Stomach (tissue), 9 donors: ENCODE results near the gene GPR135. TPM values are rescaled to one million over a fixed set of nuclear protein-coding genes. Genes with fewer than 3 reads are reported as not detected.
A peak's percentile ranks its signal among the peaks of the same experiment; 100 is the strongest.

ENCODE experiments used
- DNase-seq, 2 donors: peaks; one replicate each; pipeline versions ENCODE4 v3.0.0 to v3.0.0-alpha.2; 2013 to 2019
- H3K27ac ChIP-seq, 5 donors: fragments of 200-600 bp in 4 of 5; sonication (generic) in 4 of 5; one replicate each; pipeline ENCODE4 v1.5.1; 2013 to 2019; ENCODE audit warnings: mild to moderate bottlenecking in 1 of 5, moderate library complexity in 1 of 5
- H3K27me3 ChIP-seq, 3 donors: fragments of 200-600 bp; sonication (generic); one replicate each; pipeline ENCODE4 v1.5.1; 2017 to 2019; ENCODE audit warnings: mixed run types in 1 of 3
- H3K36me3 ChIP-seq, 4 donors: fragments of 200-600 bp; sonication (generic); 1 replicate in 3 of 4; 2 replicates in 1 of 4; pipeline ENCODE4 v1.5.1; 2016 to 2019
- H3K4me1 ChIP-seq, 4 donors: fragments of 200-600 bp; sonication (generic); one replicate each; pipeline ENCODE4 v1.5.1; 2016 to 2019
- H3K4me3 ChIP-seq, 4 donors: fragments of 200-600 bp; sonication (generic) in 3 of 4; one replicate each; pipeline ENCODE4 v1.5.1; 2016 to 2019; ENCODE audit warnings: mild to moderate bottlenecking in 1 of 4
- H3K9me3 ChIP-seq, 4 donors: fragments of 200-600 bp; sonication (generic); one replicate each; pipeline ENCODE4 v1.5.1; 2016 to 2019
- EP300 ChIP-seq: sonication (generic); formaldehyde crosslinking; IDR thresholded peaks from one replicate; pipeline ENCODE4 v1.6.1; 2017; ENCODE audit warnings: antibody characterized with exemption
- POLR2A ChIP-seq, 4 donors: fragments of 450-650 bp; IDR thresholded peaks; one replicate each; pipeline ENCODE4 v1.6.1; 2016; ENCODE audit warnings: antibody characterized with exemption in 4 of 4, control low read depth in 2 of 4, mild to moderate bottlenecking in 1 of 4, moderate library complexity in 1 of 4
- POLR2AphosphoS5 ChIP-seq, 3 donors: sonication (generic); formaldehyde crosslinking; IDR thresholded peaks; one replicate each; pipeline ENCODE4 v1.6.1; 2016; ENCODE audit warnings: antibody characterized with exemption in 3 of 3
- WGBS, 5 donors: extraction: QIAGEN DNeasy Blood & Tissue Kit in 3 of 5; methylation state at CpG; one replicate each; pipeline versions ENCODE4 v1.1.5 to v1.1.7; 2013 to 2018; 5-methylcytosine and 5-hydroxymethylcytosine counted together
- intact Hi-C: fragments of 100-400 bp; cut with DNase I; formaldehyde crosslinking; loops from one replicate; pipeline ENCODE4 v1.15.1; 2023; ENCODE audit warnings: low total_unique reads
- polyA plus RNA-seq, 3 donors: library from polyadenylated mRNA; stranded (reverse); fragments of 200-250 nt; gene quantifications; one replicate each; pipeline ENCODE4 v1.2.3, GENCODE V29; 2013
- total RNA-seq, 5 donors: library from RNA; depleted of rRNA; stranded (reverse); fragments of >200 nt; gene quantifications; one replicate each; pipeline versions ENCODE4 v1.1.0 to v1.2.3, GENCODE V29; 2014 to 2016
- TF ChIP-seq, protein P1 (sequence below), 7 experiments: fragments of 450-650 bp in 4 of 7; fragments of 200-600 bp in 3 of 7; sonication (generic) in 3 of 7; IDR thresholded peaks; one replicate each; pipeline ENCODE4 v1.5.1; 2016 to 2019; ENCODE audit warnings: antibody characterized with exemption in 7 of 7, control low read depth in 2 of 7, mild to moderate bottlenecking in 1 of 7
- donor health status: healthy with polysubstance abuse.
- donor health status: Bipolar disorder and iron deficiency.
- donor health status: healthy.

Gene GPR135
- total and polyA plus RNA-seq, 8 donors = 0.15 to 5.5 (median 0.87) TPM

DNA sequence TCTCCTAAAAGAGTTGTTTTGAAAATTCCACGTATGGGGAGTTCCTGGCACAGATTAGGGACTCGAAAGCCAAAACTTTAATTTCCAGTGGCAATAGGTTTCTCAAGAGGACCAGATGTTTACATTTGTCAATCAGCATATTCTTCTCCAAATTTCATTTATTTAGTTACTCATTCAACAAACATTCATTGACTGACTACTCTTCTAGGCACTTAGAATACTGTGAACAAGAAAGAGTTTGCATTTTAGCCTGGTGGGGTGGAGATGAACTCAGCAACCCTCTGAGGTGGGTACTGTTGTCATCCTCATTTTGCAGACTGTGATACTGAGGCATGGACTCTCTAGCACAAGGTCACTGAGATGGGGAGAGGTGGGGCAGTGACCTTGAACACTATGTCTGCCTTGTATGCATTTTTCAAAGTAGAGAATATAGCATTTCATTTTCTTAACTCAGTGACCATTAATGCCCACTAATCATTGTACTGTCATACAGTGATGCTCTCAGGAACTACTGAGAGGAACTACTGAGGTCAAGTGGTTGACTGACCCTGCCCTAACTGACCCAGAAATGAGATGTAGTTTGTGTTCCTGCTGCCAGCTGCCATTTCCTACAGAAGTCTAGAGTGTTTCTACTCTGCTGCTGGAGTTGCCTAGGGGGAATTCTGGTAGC lies 16.8 kb upstream of the GPR135 start:
- peaks cover 0 to 15% (median 9%) of the 10 kb centered on the region in 4 donors for H3K36me3 ChIP-seq
- TF ChIP-seq POLR2A (IDR thresholded peaks at IDR 0.05) = no peak
- TF ChIP-seq POLR2AphosphoS5 (IDR thresholded peaks at IDR 0.05) = peak in 1 of 3 donors; percentile 15
- H3K27me3 ChIP-seq = no peaks in the 10 kb centered on the region
- H3K4me3 ChIP-seq = peak overlapping the region; percentile 75 to 88 (median 85)
- peak in 1 of 2 donors; percentile 23 for DNase-seq
- 37 to 57% (median 42%) methylated on average over 2 of the region's 2 CpGs for WGBS, 5 donors
- no peaks in the 10 kb centered on the region for H3K9me3 ChIP-seq
- peaks cover 41 to 62% (median 51%) of the 10 kb centered on the region in 4 donors for H3K4me1 ChIP-seq
- intact Hi-C loops = no loop called here
- peak overlapping the region; percentile 21 to 95 (median 93) for H3K27ac ChIP-seq

DNA sequence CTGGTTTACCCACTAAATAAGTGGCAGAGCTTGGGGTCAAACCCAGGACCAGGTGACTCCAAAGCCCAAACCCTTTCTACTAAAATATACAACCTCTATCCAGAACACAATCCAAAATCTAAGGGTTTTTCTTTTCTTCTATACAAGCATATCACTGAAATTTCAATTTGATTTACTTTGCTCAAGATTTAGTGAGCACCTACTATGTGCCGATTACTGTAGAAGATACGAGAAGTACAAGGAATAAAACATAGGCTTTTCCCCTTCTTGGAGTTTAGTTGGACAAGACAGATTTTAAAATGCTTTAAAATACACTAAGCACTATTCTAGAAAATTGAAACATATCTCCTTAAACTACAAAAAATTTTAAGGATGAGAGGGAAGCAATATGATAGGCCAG lies 16.2 kb upstream of the GPR135 start:
- intact Hi-C loops = no loop called here
- Histone ChIP-seq H3K4me3 (no peak overlapping the region), H3K36me3 (peaks cover 0 to 21% (median 9%) of the 10 kb centered on the region in 4 donors), H3K9me3 (no peaks in the 10 kb centered on the region), H3K4me1 (peaks cover 35 to 61% (median 47%) of the 10 kb centered on the region in 4 donors), H3K27me3 (no peaks in the 10 kb centered on the region), H3K27ac (peak overlapping the region in 3 of 5 donors; percentile 55 to 94 (median 93))
- WGBS, 5 donors = 94 to 98% (median 97%) methylated on average over 2 of the region's 2 CpGs
- no peak for DNase-seq
- no peak for TF ChIP-seq POLR2A (IDR thresholded peaks at IDR 0.05)
- TF ChIP-seq, protein P1, sequence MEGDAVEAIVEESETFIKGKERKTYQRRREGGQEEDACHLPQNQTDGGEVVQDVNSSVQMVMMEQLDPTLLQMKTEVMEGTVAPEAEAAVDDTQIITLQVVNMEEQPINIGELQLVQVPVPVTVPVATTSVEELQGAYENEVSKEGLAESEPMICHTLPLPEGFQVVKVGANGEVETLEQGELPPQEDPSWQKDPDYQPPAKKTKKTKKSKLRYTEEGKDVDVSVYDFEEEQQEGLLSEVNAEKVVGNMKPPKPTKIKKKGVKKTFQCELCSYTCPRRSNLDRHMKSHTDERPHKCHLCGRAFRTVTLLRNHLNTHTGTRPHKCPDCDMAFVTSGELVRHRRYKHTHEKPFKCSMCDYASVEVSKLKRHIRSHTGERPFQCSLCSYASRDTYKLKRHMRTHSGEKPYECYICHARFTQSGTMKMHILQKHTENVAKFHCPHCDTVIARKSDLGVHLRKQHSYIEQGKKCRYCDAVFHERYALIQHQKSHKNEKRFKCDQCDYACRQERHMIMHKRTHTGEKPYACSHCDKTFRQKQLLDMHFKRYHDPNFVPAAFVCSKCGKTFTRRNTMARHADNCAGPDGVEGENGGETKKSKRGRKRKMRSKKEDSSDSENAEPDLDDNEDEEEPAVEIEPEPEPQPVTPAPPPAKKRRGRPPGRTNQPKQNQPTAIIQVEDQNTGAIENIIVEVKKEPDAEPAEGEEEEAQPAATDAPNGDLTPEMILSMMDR (IDR thresholded peaks at IDR 0.05) = no peak
- no peak for TF ChIP-seq POLR2AphosphoS5 (IDR thresholded peaks at IDR 0.05)
- no peak for TF ChIP-seq EP300

DNA sequence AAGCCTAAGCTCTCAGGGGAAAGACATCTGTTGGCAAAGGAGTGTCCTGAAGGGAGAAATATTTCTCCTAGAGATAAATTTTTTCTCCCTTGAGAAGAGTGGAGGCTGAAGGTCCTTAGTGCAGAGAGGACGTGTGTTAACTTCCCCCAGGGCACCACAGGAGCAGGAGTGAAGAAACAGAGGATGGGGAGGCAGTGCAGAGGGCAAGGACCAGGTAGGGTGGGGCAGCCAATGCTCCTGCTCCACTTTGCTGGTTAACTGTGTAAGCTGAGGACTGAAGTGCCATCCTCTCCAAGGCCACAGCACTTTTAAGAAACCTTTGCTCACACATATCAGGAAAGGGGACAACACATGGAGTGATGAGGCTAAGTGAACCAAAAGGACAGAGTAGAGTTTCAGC lies 15.0 kb upstream of the GPR135 start:
- DNase-seq = no peak
- no peaks in the 10 kb centered on the region for H3K9me3 ChIP-seq
- H3K4me3 ChIP-seq = peak overlapping the region in 1 of 4 donors; percentile 4
- no peaks in the 10 kb centered on the region for H3K27me3 ChIP-seq
- TF ChIP-seq, protein P1 (IDR thresholded peaks at IDR 0.05) = no peak
- TF ChIP-seq POLR2AphosphoS5 (IDR thresholded peaks at IDR 0.05) (no peak), EP300 (no peak), POLR2A (IDR thresholded peaks at IDR 0.05) (no peak)
- peak overlapping the region in 2 of 5 donors; percentile 55 to 94 for H3K27ac ChIP-seq
- intact Hi-C loops = no loop called here
- H3K36me3 ChIP-seq = peaks cover 0 to 33% (median 20%) of the 10 kb centered on the region in 4 donors
- 28 to 64% (median 46%) methylated on average over 1 of the region's 1 CpG for WGBS, 5 donors
- H3K4me1 ChIP-seq = peaks cover 23 to 48% (median 35%) of the 10 kb centered on the region in 4 donors

DNA sequence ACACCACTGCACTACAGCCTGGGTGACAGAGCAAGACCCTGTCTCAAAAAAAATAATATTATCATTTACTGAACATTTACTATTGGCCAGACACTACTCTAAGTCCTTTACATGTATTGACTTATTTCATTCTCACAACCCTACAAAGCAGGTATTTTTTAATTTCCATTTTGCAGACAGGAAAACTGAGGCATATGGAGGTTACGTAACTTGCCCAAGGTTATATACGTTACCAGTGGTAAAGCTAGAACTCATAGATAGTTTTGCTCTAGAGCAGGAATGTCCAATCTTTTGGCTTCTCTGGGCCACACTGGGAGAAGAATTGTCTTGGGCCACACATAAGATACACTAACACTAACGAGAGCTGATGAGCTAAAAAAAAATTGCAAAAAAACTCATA lies 13.4 kb upstream of the GPR135 start:
- TF ChIP-seq POLR2A (IDR thresholded peaks at IDR 0.05) (no peak), EP300 (no peak), POLR2AphosphoS5 (IDR thresholded peaks at IDR 0.05) (no peak)
- TF ChIP-seq, protein P1 (IDR thresholded peaks at IDR 0.05) = no peak
- 91 to 96% (median 95%) methylated on average over 3 of the region's 3 CpGs for WGBS, 5 donors
- Histone ChIP-seq H3K4me3 (no peak overlapping the region), H3K27ac (no peak overlapping the region), H3K4me1 (peaks cover 21 to 53% (median 32%) of the 10 kb centered on the region in 4 donors), H3K9me3 (no peaks in the 10 kb centered on the region), H3K36me3 (peaks cover 3 to 47% (median 35%) of the 10 kb centered on the region in 4 donors), H3K27me3 (no peaks in the 10 kb centered on the region)
- intact Hi-C loops = no loop called here
- no peak for DNase-seq

DNA sequence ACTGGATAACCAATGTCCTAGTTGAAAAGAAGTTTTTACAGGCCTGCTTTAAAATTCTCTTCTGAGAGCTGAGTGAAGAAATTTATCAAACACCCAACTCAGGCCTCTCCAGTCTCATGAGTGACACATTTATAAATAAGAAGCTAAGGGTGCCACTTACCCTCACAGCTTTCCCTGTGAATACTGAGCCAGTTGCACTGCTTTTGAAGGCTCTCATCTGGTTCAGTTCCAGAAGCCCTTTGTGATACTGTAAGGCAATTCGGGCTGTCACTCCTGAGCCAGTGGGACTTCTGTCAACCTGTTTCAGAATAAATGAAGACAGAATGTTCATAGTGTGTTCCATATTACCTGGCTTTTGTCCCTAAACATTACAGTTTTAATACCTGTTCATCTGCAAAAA lies 10.5 kb upstream of the GPR135 start:
- intact Hi-C loops = no loop called here
- Histone ChIP-seq H3K4me1 (peaks cover 0 to 25% (median 8%) of the 10 kb centered on the region in 4 donors), H3K36me3 (peaks cover 3 to 73% (median 59%) of the 10 kb centered on the region in 4 donors), H3K9me3 (no peaks in the 10 kb centered on the region), H3K27me3 (no peaks in the 10 kb centered on the region), H3K4me3 (no peak overlapping the region), H3K27ac (no peak overlapping the region)
- TF ChIP-seq POLR2A (IDR thresholded peaks at IDR 0.05) (no peak), EP300 (no peak), POLR2AphosphoS5 (IDR thresholded peaks at IDR 0.05) (no peak)
- TF ChIP-seq, protein P1 (IDR thresholded peaks at IDR 0.05) = no peak
- 79 to 100% (median 90%) methylated on average over 1 of the region's 1 CpG for WGBS, 5 donors
- DNase-seq = no peak
